ENCODE results near the gene EXOC4.

The EXOC4 gene

DNA sequence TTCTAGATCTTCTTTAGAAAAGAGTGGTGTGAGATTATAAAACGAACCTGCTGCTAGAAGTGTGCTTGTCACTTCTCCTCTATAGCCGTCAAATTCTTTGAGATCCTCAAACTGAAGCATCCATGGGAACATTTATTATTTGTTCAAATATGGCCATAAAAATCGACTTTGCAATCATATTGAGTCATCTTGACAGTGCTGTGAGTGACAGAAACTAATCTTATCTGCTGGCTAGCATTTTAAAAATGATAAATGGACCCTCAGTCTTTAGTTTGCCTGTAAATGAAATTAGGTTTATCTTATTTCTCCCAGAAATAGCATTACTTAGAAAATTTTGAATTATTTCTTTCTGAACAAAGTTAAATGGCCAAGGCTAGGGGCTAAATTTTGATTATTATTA lies 290.8 kb downstream of the EXOC4 start:
- no peak for DNase-seq

DNA sequence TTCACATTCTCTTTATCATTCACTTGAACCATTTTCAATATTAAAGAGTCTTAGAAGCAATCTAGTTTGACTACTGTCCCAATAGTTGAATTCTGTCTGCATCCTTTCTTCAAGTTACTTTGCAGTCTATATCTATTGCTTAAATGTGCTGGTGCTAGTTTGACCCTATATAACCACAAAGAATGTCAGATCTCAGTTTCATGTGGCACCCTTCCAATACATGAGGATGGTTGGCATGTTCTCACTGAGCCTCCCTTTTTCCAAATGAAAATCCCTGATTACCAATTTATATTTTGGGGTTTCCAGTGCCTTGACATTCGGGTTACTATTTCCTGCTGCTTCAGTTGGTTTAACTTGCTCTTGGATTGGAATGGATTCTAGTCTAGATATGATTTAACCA lies 292.7 kb downstream of the EXOC4 start:
- no peak for DNase-seq

DNA sequence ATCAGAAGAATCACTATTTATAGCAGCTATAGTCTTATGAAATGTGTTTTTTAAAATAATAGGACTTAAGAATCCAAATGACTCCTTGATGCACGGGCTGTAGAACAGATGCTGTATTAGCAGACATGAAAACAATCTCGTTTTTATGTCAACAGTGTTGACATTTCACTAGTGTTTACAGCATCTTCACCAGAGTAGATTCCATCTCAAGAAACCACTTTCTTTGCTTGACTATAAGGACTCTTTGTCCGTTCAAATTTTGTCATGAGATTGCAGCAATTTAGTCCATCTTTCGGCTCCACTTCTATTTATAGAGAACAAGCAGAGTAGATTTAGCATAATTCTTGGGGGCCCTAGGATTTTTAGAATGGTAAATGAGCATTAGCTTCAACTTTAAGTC lies 295.1 kb downstream of the EXOC4 start:
- DNase-seq = no peak

DNA sequence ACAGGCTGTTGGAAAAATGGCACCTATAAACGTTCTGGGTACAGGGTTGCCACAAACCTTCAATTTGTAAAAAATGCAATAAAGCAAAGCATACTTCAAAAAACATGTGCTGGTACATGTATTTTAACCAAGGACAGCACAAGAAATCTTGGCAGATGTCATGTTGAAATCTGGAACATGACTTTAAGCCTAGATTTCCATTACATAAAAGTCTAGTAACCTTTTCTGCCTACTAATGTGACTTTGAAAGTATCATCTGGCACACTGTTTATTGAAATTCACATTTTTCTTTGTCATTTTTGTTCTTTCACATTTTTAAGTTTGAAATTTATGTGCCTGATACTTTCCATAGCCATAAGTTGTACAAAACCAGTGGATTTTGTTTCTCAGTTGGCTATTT lies 296.8 kb downstream of the EXOC4 start:
- no peak for DNase-seq

DNA sequence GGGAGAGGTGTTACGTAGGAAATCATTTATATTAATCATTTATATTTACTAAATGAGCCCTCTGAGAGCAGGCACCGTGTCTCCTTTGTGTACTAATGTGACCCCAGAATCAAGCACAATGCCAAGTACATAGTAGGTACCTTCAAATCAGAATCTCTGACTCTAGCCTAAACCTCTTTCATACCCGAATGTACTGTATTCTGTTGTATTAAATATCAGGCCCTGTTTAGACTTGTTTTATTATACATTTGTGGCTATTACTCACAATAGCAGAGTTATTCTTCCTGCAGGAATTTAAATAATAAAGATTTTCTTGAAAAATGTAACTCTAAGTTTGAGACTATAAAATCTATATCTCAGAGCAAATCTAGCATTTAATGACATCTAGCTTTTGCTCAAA lies 297.3 kb downstream of the EXOC4 start:
- no peak for DNase-seq

DNA sequence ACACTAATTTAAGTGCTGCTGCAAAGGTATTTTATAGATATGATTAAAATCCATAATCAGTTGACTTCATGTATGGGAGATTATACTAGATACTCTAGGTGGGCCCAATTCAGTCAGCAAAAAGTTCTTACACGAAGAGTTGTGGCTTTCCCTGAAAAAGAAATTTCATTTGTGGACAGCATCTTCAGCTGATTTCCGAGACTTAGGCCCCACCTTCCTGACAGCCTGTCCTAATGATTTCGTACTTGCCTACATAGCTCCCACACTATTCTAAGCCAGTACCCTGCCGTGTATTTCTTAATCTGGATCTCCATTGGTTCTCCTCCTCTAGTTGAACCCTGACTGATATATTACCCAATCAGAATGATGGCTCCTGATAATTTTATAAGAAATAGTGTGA lies 297.9 kb downstream of the EXOC4 start:
- DNase-seq = no peak

DNA sequence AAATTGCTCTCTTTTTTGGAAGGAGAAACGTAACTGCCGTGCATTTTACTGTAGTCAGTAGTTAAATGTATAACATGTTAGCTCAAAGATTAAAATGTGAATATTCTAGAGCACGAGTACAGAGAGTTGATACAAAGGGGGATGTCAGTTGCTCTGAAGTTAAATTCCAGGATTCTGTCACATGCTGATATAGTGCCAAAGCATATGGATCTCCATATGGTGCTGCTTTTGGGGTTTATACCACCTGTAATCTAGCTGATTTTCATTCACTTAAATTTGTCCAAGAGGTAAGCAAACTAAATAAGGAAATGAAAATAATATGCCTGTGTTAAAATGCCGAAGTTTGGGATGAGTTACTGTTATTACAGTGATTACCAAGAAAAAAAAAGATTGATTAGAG lies 298.6 kb downstream of the EXOC4 start:
- no peak for DNase-seq

DNA sequence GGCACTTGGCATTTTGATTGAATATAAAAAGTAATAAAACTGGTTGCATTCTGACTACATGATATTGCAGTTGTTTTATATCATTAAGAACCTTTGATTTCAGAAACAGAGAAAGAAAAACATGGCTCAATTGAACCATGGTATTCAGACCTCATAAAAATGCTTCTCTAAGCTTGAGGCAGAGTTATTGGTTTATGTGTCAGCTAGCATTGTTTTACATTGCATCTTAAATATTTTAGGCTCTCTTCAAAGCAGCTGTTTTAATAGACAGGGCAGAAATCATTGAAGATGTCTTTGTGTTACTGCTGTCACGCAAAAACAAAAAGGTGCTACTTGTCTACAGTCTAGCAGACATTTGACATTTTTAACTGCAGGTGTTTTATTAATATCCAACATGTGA lies 299.2 kb downstream of the EXOC4 start:
- no peak for DNase-seq

DNA sequence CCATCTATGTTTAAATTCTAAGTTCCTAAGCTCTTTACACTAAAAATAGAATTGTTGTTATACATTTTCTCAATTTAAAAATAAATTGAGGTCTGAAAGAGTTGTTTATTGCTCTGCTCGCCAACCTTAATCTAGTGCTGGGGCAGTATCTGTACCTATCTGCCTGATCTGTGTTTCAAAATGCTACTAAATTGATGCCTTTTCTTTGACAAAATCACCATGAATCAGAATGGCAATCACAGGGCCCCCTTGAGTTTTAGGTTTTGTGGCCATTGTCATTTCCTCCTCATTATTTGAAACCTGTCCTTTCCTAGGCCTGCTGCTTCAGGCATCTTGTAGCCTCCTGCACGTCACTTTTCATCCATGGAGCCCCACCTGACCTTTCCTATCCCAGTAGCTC lies 301.5 kb downstream of the EXOC4 start:
- DNase-seq = no peak

DNA sequence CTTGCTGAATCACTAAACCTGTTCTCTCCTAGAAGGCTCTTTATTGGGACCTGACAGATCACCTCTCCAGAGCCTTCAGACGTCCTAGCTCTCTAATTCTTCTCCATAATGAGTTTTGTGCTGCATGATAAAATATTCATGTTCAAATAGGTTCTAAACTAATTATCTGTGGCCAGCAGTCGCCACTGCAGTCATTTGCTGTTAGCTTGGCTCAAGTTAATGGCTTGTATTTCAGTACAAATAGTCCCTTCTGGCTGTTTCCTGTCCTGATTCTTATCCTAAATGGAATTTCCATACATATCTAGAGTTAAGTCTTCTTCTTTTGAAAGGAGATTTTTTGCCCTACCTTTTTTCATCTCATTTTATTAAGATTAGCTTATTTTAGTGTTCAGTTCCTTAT lies 303.2 kb downstream of the EXOC4 start:
- DNase-seq = no peak

DNA sequence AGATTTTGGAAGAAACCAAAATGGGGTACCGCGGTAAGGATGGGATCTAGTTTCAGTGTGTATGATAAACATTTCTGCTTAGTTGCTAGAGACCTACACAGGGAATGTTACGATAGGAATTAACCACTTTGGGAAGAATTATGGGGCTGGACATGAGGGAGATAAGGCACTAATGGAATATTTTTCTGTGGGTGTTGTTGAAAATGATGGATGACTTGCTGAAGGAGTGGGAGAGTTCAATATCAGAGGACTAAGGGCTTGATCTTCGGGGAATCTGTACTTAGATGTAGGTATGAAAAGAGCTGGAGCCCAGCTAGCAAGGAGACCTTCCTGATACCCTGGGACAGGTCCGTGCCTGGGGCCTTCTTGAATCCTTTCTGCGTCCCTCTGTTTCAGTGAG lies 303.7 kb downstream of the EXOC4 start:
- no peak for DNase-seq

DNA sequence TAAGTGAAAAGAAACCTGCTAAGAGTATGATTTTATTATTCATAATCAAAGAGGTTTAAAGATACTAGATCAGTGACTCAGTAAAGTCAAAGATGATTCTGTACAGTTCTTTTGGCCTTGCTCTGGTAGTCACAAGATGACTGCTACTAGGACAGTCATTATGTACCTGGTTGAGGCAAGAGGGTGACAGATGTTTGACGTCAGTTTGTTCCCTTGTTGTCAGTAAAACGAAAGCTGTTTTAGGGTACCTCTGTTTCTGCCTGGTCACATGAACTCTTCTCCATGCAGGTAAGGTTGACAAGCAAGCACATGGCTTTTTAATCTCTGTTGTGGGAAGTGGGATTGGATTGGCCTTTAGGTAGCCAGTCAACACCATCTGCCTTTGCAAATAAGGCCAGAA lies 308.0 kb downstream of the EXOC4 start:
- no peak for DNase-seq

DNA sequence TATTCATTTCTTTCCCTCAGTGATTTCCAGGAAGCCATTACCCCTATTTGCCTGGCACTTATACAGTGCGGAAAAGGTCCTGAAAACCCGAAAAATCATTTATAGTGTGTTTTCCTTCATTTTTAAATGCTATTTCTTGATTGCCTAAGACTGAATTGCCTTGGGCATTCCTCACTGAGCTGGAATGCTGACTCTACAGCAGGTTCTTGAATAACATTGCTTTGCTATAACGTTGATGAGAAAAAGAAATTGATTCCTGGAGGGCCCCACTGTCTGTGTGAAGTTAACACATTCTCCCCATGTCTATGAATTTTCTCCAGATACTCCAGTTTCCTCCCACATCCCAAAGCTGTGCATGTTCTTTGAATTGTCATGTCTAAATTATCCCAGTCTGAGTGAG lies 308.5 kb downstream of the EXOC4 start:
- no peak for DNase-seq

DNA sequence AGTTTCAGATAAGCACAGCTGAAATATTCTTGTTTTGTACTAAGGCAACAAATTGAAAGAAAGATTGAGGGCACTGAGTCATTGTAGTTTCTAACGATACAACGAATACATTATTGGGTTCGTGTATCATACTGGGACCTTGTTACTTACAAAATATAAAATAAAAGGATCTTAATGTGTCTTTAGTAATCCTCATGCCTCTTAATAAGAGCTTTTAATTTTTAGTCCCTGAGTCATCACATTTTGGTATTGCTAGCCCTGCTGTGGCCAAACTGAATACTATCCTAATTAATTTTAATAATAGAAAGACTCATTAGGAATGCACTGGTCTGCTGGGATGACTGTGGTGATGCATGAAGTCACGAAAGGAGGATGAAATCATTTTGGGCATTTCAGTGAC lies 309.7 kb downstream of the EXOC4 start:
- DNase-seq = no peak

DNA sequence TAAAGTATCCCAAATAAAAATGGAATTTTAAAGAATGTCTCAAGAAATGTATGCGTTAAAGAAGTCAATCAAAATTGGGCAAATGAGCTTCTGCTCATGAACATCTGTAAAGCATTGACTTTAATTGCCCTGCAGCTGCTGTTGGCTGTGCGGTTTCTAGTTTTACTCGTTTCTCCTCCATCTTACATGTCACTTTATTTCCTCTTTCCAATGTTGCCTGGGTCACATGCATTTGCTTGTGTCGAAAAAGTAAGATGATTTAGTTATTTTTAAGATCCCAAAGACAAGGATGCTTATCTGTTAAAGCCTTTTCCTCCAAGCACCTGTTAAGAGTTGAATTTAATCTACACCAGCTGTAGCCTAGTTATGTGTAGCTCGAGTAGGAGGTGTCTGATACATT lies 310.4 kb downstream of the EXOC4 start:
- DNase-seq = no peak

DNA sequence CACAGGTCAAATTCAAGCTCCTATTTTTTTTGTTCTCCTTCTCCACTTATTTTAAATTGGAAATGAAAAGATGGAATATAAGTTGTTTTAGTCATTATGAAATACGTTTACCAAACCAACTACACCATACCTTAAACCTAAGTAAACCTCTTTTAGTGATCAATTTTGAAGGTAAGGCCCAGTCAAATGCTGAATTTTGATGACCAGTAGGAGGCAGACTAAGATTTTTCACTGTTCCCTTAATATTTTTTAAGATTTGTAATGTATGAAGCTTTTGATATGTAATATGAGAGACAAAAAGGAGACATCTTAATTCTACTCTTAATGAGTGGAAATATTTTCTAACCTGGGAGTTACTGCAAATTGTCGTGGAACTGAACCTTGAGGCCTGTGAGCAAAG lies 311.6 kb downstream of the EXOC4 start:
- no peak for DNase-seq

DNA sequence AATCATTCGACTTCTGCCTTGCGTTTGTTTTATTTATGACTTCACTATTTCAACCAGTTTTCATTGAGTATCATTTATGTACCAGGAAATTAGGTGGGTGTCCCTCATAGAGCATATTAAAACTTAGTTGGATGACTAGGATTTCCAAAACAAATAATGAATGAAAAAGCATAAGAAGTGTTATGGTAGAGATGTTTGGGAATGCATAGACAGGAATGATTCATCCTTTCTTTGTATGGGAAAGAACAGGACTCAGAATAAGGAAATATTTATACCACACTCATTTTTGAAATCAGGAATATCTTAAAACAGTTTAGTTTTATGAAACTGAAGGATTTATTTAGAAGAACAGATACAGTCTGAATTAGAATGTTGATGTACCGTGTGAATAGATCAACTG lies 315.7 kb downstream of the EXOC4 start:
- no peak for DNase-seq

DNA sequence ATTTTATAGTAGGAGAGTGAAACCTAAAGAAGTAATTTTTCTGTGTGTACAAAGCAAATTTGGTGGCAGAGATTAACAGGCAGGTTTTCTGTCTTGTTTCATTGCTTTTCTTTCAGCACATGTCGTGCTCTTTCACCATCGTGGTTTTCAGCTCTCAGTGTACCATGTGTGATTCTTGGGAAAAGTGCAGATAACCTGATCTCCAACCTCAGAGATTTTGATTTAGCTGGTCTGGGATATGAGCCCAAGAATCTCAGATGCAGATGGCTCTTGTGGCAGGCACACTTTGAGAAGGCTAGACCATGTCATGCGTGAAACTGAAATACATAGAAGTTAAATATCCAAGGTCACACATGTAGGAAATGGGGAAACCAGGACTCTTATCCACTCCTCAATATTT lies 317.4 kb downstream of the EXOC4 start:
- DNase-seq = no peak

DNA sequence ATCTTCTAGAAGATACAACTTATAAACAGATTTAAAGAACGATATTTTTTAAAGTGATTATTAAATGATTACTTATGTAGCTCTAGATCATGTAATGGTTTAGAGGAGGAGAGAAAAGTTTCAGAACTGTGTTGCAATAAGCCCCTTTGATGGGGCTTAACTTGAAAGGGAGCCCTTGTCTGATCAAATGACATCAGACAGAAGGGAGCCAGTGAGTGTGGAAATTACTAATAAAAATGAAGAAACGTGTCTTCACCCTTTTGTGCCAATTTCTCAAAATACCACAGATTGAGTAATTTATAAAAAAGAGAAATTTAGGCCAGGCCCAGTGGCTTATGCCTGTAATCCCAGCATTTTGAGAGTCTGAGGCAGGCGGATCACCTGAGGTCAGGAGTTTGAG lies 318.2 kb downstream of the EXOC4 start:
- DNase-seq = no peak

DNA sequence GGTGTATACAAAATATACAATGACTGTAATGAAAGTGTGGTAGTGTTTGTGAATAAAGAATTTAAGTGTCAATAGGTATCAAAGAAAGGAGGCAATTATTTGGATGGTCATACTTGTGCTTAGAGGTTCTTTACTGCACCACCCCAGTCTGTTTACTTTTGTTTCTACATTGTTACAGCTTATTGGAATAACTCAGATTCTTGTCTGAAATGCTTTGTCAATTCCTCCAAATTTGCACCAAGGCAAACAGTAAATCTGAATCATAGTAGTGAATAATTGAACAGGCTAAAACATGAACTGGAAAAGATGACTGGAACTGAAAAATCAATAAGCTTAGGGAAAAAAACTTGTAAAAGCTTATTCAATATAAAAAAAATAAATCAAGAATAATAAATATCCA lies 319.2 kb downstream of the EXOC4 start:
- no peak for DNase-seq

DNA sequence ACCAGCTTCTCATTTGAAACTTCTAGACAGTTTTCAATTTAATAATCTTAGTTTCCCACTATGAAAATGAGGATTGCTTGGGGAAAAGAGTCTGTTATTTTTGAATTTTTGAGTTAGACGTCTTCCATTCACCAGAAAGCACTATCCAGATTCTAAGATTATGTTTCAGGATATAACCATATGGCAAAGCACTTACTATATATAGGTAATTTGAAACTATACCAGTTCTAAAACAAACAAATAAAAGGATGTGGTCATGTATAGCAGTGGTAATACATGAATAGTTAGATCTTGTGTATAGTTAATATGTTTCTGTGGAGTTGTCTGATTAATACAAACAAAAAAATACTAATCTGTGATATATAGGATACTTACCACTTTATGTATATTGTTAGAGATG lies 320.0 kb downstream of the EXOC4 start:
- no peak for DNase-seq

DNA sequence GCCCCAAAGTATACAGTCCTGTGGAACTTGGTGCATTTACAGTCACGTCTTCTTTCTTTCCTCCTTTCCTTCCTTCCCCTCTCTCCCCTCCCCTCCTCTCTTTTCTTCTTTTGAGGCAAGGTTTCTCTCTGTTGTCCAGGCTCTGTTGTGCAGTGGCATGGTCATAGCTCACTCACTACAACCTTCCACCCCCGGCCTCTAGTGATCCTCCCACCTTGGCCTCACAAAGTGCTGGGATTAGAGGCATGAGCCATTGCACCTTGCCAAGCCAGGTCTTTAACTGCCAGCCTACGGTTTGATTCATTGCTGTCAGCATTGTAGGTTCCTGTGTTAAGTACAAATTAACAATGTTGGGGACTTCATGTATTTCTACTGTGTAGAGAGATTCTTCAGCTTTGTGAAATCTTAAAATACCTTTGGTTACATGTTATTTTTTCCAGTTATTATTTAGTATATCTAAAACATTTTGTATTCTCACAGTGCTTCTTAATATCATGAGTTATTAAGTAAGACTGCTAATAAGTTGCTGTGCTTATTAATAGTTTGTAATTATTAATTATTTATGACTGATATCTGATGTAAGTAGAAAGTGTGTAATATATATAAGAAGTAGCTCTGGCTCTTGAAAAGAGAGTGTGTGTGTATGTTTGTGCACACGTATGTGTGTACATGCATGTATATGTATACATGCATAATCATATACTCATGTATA lies 320.8 kb downstream of the EXOC4 start:
- no peak for DNase-seq

DNA sequence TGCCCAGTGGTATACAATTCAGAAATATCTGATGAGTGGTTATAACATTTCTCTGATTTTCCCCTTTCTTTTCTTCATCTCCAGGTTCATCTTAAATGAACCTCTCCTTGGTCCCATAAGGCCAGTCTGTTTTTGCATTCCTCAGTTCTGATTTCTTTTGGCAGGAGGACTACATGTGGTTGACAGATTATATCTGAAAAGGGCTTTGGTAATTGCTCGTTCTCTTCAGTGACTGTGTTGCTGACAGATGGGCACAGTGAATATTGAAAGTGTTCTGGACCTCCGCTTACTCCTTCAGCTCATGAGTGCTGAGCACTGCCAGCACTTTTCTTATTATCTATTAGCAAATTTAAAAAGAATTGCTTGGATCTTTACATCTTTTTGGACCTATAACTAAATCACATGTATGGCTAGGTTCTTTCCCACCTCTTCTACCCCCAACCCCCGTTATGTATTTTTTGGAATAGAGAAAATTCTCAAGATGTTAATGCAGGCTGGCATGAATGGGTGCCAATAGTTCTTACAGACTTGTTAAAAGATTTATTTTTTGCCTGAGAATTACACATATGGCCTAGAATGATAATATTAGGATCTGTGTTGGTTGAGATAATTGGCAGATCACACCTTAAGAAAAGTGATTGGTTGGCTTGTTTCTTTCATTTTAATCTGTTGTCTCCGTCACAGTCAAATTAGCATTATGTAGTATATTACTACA lies 323.0 kb downstream of the EXOC4 start:
- DNase-seq = no peak

DNA sequence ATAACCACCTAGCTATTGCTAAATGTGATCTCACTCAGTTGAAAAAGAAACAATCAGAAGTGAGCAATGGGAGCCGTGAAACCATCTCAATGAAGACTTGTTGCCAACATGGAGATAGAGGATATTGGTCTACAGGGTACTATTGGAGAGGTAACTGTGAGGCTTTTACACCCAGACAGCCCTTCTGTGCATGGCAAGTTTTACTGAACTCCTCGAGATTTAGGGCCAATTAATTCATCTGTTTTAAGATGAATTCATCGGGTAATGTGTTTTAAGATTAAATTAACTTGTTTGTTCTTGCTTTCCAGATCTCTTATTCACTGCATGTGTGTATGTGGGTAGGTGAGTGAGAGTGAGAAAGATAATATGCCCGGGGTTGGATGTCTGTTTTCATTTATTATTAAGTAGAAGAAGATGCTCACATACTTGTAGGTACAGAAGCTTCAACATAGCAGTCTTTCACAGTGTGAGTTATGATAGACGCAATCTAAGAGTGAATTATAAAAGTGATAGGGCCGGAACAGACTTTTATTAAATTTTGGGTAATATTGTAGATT lies 323.8 kb downstream of the EXOC4 start:
- no peak for DNase-seq

All from SHP77 (cell line).